HG03460 (cell line): Measurements from ENCODE around the gene CTAGE6.
A peak's percentile ranks its signal among the peaks of the same experiment; 100 is the strongest.
"Not testable (repeated sequence)": the region's sequence is repeated elsewhere in the genome, so short reads cannot be mapped to it uniquely, and the experiment has no call there.

ENCODE experiments used
- ATAC-seq: cut with Tn5 transposase; IDR thresholded peaks from one replicate; pipeline ENCODE4 v1.9.1; 2021; ENCODE audit not compliant: unreplicated experiment

CTAGE6 gene

GRCh38 chr7:143757596-143757995 is at the start of gene CTAGE6:
TSS of gene CTAGE6 (minus strand) at chr7:143757696. CDS start at chr7:143757658, 38 bp downstream.
- not testable (repeated sequence) for ATAC-seq

- ATAC-seq = not testable (repeated sequence)
These were observed 49.2 kb upstream of the CTAGE6 start for GRCh38 chr7:143806664-143807071.

GRCh38 chr7:143797896-143798290 is 40.4 kb upstream of the CTAGE6 start:
- ATAC-seq = not testable (repeated sequence)

DNA sequence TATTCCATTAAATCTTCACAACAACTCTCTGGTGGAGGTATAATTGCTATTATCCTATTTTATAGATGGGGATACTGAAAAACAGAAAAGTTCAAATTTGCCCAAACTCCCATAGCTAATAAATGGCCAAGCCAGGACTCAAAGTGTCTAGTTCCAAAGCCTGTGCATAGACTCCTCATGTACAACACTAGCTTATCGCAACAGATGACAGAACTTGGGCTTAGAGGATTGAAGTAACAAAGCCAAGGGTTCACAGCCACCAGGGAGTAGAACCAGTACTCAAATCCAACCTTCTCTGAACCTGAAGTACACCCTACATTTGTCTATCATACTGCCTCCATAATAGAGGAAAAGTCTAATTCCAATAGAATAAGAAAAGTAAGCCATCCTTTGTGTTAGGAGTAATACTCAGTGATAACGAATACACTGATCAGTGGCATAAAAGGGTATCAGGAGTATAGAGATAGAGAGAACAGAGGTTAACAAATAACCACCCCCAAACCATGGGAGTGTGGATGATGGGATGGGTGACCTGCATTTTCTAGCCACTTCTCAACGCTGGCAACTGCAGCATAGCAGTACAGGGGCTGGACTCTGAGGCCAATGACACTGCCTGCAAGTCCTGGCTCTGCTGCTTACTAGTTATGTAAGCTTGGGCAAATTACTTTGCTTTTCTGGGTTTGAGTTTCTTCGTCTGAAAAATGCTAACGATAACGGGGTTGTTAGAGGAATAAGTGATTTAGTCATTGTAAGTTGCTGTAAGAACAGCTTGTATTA is 39.8 kb upstream of the CTAGE6 start:
- not testable (repeated sequence) for ATAC-seq

DNA sequence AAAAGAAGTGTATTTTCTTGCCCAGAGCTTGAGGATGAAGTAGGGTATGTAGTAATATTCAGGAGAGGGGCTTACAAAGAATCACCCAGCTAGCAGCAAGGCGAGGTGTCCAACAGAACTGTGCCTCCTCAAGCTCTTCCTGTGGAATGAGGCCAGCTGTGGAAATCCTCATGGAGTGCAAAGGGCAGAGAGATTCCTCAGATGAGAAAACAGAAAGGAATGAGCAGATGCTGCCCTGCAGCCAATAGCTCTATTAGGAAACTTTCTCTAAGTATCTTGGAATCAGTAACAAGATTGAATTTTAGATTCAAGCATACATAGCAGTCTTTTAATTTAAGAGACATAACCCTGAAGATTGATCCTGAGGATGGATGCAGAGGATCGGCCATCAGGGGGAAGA is 38.2 kb upstream of the CTAGE6 start:
- not testable (repeated sequence) for ATAC-seq

DNA sequence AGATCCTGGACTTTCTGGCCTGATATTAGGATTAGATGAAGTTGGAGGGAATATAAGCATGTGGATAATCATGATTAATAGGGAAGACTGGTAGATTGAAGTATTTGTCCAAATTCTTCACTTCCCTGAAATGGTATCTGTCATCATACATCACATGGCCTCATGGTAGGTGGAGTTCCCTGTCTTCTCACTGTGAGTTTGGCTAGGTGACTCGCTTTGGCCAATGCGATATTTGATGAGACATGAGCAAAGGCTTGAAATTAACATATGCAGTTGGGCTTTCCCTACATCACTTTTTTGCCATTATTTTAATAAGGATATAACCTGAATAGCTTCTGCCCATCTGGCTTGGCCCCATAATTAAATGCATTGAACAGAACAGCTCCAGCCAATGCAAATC is 35.1 kb upstream of the CTAGE6 start:
- ATAC-seq = not testable (repeated sequence)

GRCh38 chr7:143785415-143786182 is 28.1 kb upstream of the CTAGE6 start:
- ATAC-seq = not testable (repeated sequence)

GRCh38 chr7:143779591-143779990 is 22.1 kb upstream of the CTAGE6 start:
- ATAC-seq = not testable (repeated sequence)

DNA sequence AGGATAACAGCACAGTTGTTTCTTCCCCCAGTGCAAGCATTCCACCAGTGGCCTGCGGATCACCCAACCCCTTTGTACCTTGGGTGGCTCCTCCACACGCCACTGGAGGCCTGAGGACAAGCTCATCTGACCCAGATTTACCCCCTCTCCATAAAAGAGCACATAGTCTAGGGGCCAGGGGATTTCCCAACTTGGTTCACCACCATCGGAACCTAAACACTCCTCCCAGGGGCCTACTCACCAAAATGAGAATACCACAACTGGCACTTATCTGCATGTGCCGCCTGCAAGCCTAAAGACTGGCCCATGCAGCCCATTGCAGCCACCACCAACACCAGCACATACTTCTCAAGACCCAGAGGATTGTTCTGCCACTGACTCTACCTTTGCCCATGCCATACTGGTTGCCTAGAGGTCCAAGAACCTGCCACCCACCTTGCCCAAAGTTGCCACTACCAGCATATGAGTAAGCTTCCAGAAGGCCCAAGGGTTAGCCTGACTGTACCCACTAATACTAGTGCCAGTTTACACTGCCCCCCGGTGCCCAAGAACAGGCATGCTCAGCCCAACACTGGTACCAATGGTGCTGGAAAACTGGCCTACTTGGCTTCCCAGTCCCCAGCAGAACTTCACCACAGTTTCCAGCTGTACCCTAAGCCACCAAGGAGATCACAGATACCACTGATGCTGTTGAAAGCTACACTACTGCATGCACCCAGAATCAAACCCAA is 15.4 kb upstream of the CTAGE6 start:
- not testable (repeated sequence) for ATAC-seq

GRCh38 chr7:143767531-143767930 is 10.0 kb upstream of the CTAGE6 start:
- not testable (repeated sequence) for ATAC-seq

GRCh38 chr7:143765678-143766077 is 8.2 kb upstream of the CTAGE6 start:
- ATAC-seq = not testable (repeated sequence)

DNA sequence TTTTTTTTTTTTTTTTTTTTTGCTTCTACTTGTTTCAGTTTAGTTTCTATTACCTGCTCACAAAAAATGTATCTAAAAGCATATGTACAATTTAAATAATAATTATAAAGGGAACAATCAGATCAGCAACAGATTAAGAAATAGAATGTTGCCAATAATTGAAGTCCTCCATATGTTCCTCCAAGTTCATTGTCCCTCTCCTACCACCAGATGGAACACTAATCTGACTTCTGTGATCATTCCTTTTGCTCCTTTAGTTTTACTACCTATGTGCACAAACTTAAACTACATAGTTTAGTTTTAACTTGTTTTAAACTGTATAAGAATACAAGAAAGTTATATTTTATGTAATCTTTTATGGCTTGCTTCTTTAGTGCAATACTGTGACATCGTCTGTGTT is 5.6 kb upstream of the CTAGE6 start:
- not testable (repeated sequence) for ATAC-seq

DNA sequence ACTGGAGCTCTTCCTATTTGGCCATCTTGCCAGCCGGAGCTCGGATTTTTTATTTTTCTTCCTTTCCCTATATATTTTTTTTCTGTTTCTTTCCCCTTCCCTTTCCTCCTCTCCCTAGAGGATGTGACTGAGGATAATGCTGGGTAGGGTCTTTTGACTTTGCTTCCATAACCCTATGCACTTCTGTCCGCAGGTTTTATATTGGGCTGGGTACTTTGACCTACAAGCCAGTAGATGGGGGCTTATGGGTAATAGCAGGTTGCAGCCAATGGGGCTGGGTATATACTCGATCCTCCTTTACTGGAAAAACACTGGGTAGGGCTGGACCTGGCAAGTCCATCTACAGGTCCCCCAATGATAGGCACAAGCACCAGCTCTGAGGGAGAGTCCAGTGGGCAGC is 12.2 kb downstream of the CTAGE6 start:
- not testable (repeated sequence) for ATAC-seq

DNA sequence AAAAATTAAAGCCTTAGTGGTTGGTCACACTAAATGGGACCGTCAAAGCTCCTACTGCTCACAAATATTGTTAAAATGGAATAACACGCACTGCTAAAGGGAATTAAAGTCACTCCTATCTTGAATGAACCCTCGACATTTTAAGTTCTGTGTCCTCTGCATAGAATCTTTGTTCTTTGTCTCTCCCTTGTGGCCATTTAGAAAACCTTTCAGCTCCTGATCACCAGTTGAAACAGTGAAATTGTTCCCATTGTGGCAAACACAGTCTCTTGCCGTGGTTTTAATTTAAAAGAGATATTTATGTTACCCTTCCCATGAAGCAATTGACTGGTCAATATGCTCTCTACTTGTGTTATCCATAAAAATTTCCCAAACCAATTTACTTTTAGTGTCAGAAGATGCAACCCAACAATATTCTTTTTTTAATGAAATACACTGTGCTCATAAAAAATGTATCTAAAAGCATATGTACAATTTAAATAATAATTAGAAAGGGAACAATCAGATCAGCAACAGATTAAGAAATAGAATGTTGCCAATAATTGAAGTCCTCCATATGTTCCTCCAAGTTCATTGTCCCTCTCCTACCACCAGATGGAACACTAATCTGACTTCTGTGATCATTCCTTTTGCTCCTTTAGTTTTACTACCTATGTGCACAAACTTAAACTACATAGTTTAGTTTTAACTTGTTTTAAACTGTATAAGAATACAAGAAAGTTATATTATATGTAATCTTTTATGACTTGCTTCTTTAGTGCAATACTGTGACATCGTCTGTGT is 20.3 kb downstream of the CTAGE6 start:
- not testable (repeated sequence) for ATAC-seq

- ATAC-seq = no peak
These were observed 21.5 kb downstream of the CTAGE6 start for GRCh38 chr7:143735962-143736361.

DNA sequence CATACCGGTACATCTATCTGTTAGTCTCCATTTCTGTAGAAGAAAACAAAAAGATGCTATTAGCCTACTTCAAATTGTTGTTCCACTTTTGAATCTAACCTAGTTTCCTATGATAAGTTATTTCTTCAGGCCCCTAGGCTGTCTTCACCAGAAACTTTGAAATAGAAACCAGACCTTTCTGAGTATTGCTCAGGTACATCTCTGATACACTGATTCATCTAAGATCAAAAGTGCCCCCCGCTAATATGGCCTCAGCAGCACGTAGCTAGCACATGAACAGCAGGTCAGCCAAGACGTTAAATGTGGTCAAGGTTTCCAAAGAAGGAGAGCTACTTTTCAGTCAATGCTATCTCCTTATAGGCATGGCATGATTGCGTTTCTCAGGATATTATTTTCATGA is 23.6 kb downstream of the CTAGE6 start:
- no peak for ATAC-seq

DNA sequence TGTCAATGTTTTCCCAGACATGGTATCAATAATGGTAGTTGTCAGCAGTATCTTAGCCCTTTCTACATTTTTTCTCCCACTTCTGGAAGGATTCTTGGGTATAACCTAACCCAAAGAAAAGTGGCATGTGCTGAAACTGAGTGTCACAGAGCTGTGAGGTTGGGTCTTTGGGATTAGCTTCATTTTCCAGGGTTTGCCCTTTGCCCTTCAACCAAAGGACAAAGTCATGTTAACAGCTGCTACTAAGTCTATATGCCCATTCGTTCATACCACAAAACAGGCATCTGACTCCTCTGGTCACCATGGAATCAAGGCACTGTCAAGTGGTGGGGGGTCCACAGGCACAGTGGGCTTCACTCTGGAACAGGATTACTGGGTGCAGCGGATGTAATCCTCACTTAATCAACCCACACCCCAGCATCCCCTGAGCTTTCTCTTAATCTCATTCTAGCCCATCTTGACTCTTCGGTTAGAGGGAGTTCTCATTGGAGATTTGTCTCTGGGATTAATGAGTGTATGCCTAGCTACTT is 29.1 kb downstream of the CTAGE6 start:
- no peak for ATAC-seq

- peak; percentile 86 for ATAC-seq
These were observed 29.9 kb downstream of the CTAGE6 start for GRCh38 chr7:143727561-143727960.

GRCh38 chr7:143726143-143726542 is 31.4 kb downstream of the CTAGE6 start:
- ATAC-seq = not testable (repeated sequence)

DNA sequence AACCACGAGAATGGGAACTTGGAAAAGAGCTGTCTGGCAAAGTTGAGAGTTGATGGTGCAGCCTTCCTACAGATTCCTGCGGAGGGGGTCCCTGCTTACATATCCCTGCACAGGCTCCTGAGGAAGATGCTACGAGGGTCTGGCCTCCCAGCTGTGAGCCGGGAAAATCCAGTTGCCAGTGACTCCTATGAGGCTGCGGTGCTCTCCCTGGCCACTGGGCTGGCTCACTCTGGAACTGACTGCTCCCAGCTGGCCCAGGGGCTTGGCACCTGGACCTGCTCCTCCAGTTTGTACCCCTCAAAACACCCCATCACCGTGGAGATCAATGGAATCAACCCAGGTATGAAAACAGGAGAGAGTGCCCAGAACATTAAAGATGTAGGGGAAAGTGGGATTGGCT is 37.2 kb downstream of the CTAGE6 start:
- not testable (repeated sequence) for ATAC-seq
